H1 (cell line): ENCODE measurements around the gene FGF23. TPM values are rescaled to one million over a fixed set of nuclear protein-coding genes. Genes with fewer than 3 reads are reported as not detected.

ENCODE experiments used
- CHD1 ChIP-seq: IDR thresholded peaks from 2 replicates; pipeline ENCODE4 v1.6.1; 2012; ENCODE audit warnings: low read depth, low read length, improper control_type of control experiment
- CHD2 ChIP-seq: IDR thresholded peaks from 2 replicates; pipeline ENCODE4 v1.6.1; 2012; ENCODE audit warnings: low read length, improper control_type of control experiment
- SIRT6 ChIP-seq: IDR thresholded peaks from one replicate; pipeline ENCODE4 v1.7.1; 2012; ENCODE audit warnings: low read length, inconsistent platforms
- SRF ChIP-seq: IDR thresholded peaks from 2 replicates; pipeline ENCODE4 v1.6.1; 2011; ENCODE audit warnings: mild to moderate bottlenecking, low read depth, low read length, moderate library complexity
- TAF7 ChIP-seq: optimal IDR thresholded peaks from 2 replicates; pipeline ENCODE3; 2011; ENCODE audit warnings: low read depth, mild to moderate bottlenecking, inconsistent platforms, low read length, moderate library complexity, borderline replicate concordance
- YY1 ChIP-seq: IDR thresholded peaks from 2 replicates; pipeline ENCODE4 v1.6.1; 2011; ENCODE audit warnings: low read depth, mild to moderate bottlenecking, low read length
- polyA plus RNA-seq, 7 experiments: library from polyadenylated mRNA; depleted of rRNA in 3 of 7; stranded (reverse) in 5 of 7; unstranded in 2 of 7; fragments of >200 nt in 5 of 7; fragments of 200-250 nt in 2 of 7; gene quantifications; 1 replicate in 5 of 7; 2 replicates in 1 of 7; 4 replicates in 1 of 7; pipeline versions ENCODE4 v1.2.1 to v1.2.3, GENCODE V29; 2011 to 2013; ENCODE audit warnings: missing spikeins in 2 of 7, mixed read lengths in 2 of 7
- total RNA-seq: library from RNA; stranded (reverse); fragmentation: NEBNext Ultra II Directional; extraction: Animal tissue kit (Norgen Biotek cat#: 25700); gene quantifications from 2 replicates; pipeline ENCODE4 v1.2.1, GENCODE V29; 2021

Gene FGF23
- total and polyA plus RNA-seq, 2 of the 8 experiments (the other 6 are each of a cell fraction or from before 2014, with no cell fraction given), result 0.35 to 0.67 TPM

DNA sequence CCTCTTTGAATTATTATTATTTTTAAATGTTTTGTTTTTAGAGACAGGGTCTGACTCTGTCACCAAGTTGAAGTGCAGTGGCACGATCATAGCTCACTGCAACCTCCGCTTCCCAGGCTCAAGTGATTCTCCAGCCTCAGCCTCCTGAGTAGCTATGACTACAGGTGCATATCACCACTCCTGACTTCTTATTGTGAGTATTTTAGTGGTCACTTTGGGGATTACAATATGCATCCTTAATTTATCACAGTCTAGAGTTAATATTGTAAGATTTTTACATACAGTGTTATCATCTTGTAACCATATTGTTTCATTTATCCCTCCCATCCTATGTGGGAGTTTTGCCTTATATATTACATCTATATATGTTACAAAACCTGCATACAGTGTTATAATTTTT lies 13.4 kb downstream of the FGF23 start (continued):
- TF ChIP-seq SIRT6 (no peak), TAF7 (no peak), YY1 (no peak), CHD2 (no peak), SRF (no peak), CHD1 (no peak)
